Neural cell (in vitro differentiated cells): ENCODE measurements around the gene COBL. TPM values are rescaled to one million over a fixed set of nuclear protein-coding genes. Genes with fewer than 3 reads are reported as not detected.

Source experiments
- H2AFZ ChIP-seq: fragments of 200-600, 300-800 bp; sonication (generic), shearing (Covaris generic); 2 replicates; pipeline ENCODE4 v1.6.0; 2014; ENCODE audit warnings: low read depth, mild to moderate bottlenecking, antibody characterized with exemption, low read length, moderate library complexity
- H3F3A ChIP-seq: fragments of 200-600 bp; shearing (Covaris generic); 2 replicates; pipeline ENCODE4 v1.6.1; 2016; ENCODE audit warnings: mild to moderate bottlenecking, moderate library complexity, mixed read lengths, antibody characterized with exemption, low read length; ENCODE audit not compliant: insufficient read depth, poor library complexity, severe bottlenecking
- H3K27ac ChIP-seq: fragments of 200-600, 300-800 bp; sonication (generic), shearing (Covaris generic); 2 replicates; pipeline ENCODE4 v1.5.1; 2014; ENCODE audit warnings: mild to moderate bottlenecking, low read length, moderate library complexity
- H3K27me3 ChIP-seq: fragments of 300-800, 200-600 bp; sonication (generic), shearing (Covaris generic); 2 replicates; pipeline ENCODE4 v1.6.0; 2014; ENCODE audit warnings: mild to moderate bottlenecking, low read depth, low read length, moderate library complexity; ENCODE audit not compliant: insufficient read depth
- H3K36me3 ChIP-seq: fragments of 300-800, 200-600 bp; sonication (generic), shearing (Covaris generic); 2 replicates; pipeline ENCODE4 v1.5.1; 2014; ENCODE audit warnings: mild to moderate bottlenecking, antibody characterized with exemption, low read length, moderate library complexity; ENCODE audit not compliant: insufficient read depth
- H3K4me2 ChIP-seq: fragments of 300-800, 200-600 bp; sonication (generic), shearing (Covaris generic); 2 replicates; pipeline ENCODE4 v1.6.0; 2014; ENCODE audit warnings: mild to moderate bottlenecking, low read length
- H3K4me3 ChIP-seq: fragments of 300-800, 200-600 bp; sonication (generic), shearing (Covaris generic); 2 replicates; pipeline ENCODE4 v1.5.1; 2014; ENCODE audit warnings: mild to moderate bottlenecking, low read length, moderate library complexity
- H3K79me2 ChIP-seq: fragments of 200-600 bp; shearing (Covaris generic); replicated peaks from 2 replicates; pipeline ENCODE4 v1.6.0; 2014; ENCODE audit warnings: mild to moderate bottlenecking, low read length, moderate library complexity; ENCODE audit not compliant: insufficient read depth
- H3K9ac ChIP-seq: fragments of 300-800, 200-600 bp; sonication (generic), shearing (Covaris generic); 2 replicates; pipeline ENCODE4 v1.6.1; 2016; ENCODE audit warnings: mild to moderate bottlenecking, low read length, mixed read lengths
- H3K9me2 ChIP-seq: fragments of 200-600 bp; shearing (Covaris generic); 2 replicates; pipeline ENCODE4 v1.6.1; 2016; ENCODE audit warnings: mild to moderate bottlenecking, low read length, mixed read lengths; ENCODE audit not compliant: insufficient read depth
- H3K9me3 ChIP-seq: fragments of 200-600, 300-800 bp; sonication (generic), shearing (Covaris generic); 2 replicates; pipeline ENCODE4 v1.6.1; 2016; ENCODE audit warnings: mild to moderate bottlenecking, mixed run types, low read length, moderate library complexity, mixed read lengths
- H4K20me1 ChIP-seq: fragments of 200-600 bp; shearing (Covaris generic); 2 replicates; pipeline ENCODE4 v1.6.1; 2016; ENCODE audit warnings: mild to moderate bottlenecking, mixed run types; ENCODE audit not compliant: insufficient read depth
- CTCF ChIP-seq: fragments of 450-650 bp; IDR thresholded peaks from 2 replicates; pipeline ENCODE4 v1.5.1; 2014; ENCODE audit warnings: antibody characterized with exemption, mild to moderate bottlenecking, moderate library complexity; ENCODE audit not compliant: poor library complexity, severe bottlenecking
- EP300 ChIP-seq: fragments of 450-650 bp; conservative IDR thresholded peaks from 2 replicates; pipeline ENCODE4 v1.6.1; 2014; ENCODE audit warnings: antibody characterized with exemption, mild to moderate bottlenecking, moderate library complexity; ENCODE audit not compliant: poor library complexity, severe bottlenecking
- EZH2 ChIP-seq: fragments of 200-600, 300-800 bp; shearing (Covaris generic), sonication (generic); IDR thresholded peaks from 2 replicates; pipeline ENCODE4 v1.6.1; 2014; ENCODE audit warnings: antibody characterized with exemption, low read length, borderline replicate concordance, mild to moderate bottlenecking; ENCODE audit not compliant: insufficient read depth, poor library complexity, severe bottlenecking
- MXI1 ChIP-seq: fragments of 450-650 bp; conservative IDR thresholded peaks from 2 replicates; pipeline ENCODE4 v1.6.1; 2014; ENCODE audit warnings: antibody characterized with exemption, mild to moderate bottlenecking; ENCODE audit not compliant: poor library complexity, severe bottlenecking
- POLR2AphosphoS5 ChIP-seq: IDR thresholded peaks from 2 replicates; pipeline ENCODE4 v1.6.1; 2012
- RAD21 ChIP-seq: fragments of 450-650 bp; conservative IDR thresholded peaks from 2 replicates; pipeline ENCODE4 v1.6.1; 2014; ENCODE audit warnings: antibody characterized with exemption, mild to moderate bottlenecking, moderate library complexity
- REST ChIP-seq: IDR thresholded peaks from 2 replicates; pipeline ENCODE4 v1.6.1; 2012; ENCODE audit warnings: borderline replicate concordance
- SMC3 ChIP-seq: fragments of 450-650 bp; conservative IDR thresholded peaks from 2 replicates; pipeline ENCODE4 v1.6.1; 2014; ENCODE audit warnings: antibody characterized with exemption, mild to moderate bottlenecking, moderate library complexity; ENCODE audit not compliant: poor library complexity
- TAF1 ChIP-seq: IDR thresholded peaks from 2 replicates; pipeline ENCODE4 v1.6.1; 2012; ENCODE audit warnings: low read depth
- polyA plus RNA-seq: library from polyadenylated mRNA; depleted of rRNA; stranded (reverse); fragments of >200 nt; gene quantifications from 2 replicates; pipeline ENCODE4 v1.2.3, GENCODE V29; 2014

COBL gene
- polyA plus RNA-seq, 1 donor from 2014 or later, result 0.12 TPM

GRCh38 chr7:51255036-51255435, 61.6 kb downstream of the COBL start:
- Histone ChIP-seq H3K27me3 (no peaks in the 10 kb centered on the region), H3K9ac (no peak overlapping the region)
- TF ChIP-seq EP300, result no peak

GRCh38 chr7:51253157-51253556, 63.5 kb downstream of the COBL start:
- H3K4me2 ChIP-seq, result no peak overlapping the region
- TF ChIP-seq EZH2 (no peak), RAD21 (no peak), MXI1 (no peak)
- H4K20me1 ChIP-seq, result no peaks in the 10 kb centered on the region
- no peak overlapping the region for H3K4me3 ChIP-seq
- no peaks in the 10 kb centered on the region for H3F3A ChIP-seq
- no peaks in the 10 kb centered on the region for H3K27me3 ChIP-seq
- no peak overlapping the region for H3K27ac ChIP-seq
- no peaks in the 10 kb centered on the region for H3K9me3 ChIP-seq
- no peaks in the 10 kb centered on the region for H3K9me2 ChIP-seq
- no peak overlapping the region for H3K9ac ChIP-seq
- H3K36me3 ChIP-seq, result no peaks in the 10 kb centered on the region
- H3K79me2 ChIP-seq, result no peaks in the 10 kb centered on the region
- no peak overlapping the region for H2AFZ ChIP-seq

More at GRCh38 chr7:51255036-51255435, 61.6 kb downstream of the COBL start:
- Histone ChIP-seq H3K79me2 (no peaks in the 10 kb centered on the region), H3F3A (no peaks in the 10 kb centered on the region), H3K27ac (no peak overlapping the region), H3K4me3 (no peak overlapping the region), H3K9me3 (no peaks in the 10 kb centered on the region), H3K4me2 (no peak overlapping the region), H3K9me2 (no peaks in the 10 kb centered on the region), H2AFZ (no peak overlapping the region), H4K20me1 (no peaks in the 10 kb centered on the region), H3K36me3 (no peaks in the 10 kb centered on the region)

GRCh38 chr7:51251290-51251689, 65.3 kb downstream of the COBL start:
- H4K20me1 ChIP-seq, result no peaks in the 10 kb centered on the region
- H3K9ac ChIP-seq, result no peak overlapping the region
- H3K4me2 ChIP-seq, result no peak overlapping the region
- H2AFZ ChIP-seq, result no peak overlapping the region
- no peak overlapping the region for H3K4me3 ChIP-seq
- TF ChIP-seq SMC3, result no peak
- no peak for TF ChIP-seq EZH2
- no peak for TF ChIP-seq REST
- TF ChIP-seq POLR2AphosphoS5, result no peak
- no peak for TF ChIP-seq RAD21
- TF ChIP-seq MXI1, result no peak
- no peak for TF ChIP-seq CTCF
- TF ChIP-seq EP300, result no peak
- no peak for TF ChIP-seq TAF1
- no peaks in the 10 kb centered on the region for H3K9me3 ChIP-seq
- no peak overlapping the region for H3K27ac ChIP-seq
- no peaks in the 10 kb centered on the region for H3K27me3 ChIP-seq
- no peaks in the 10 kb centered on the region for H3F3A ChIP-seq
- no peaks in the 10 kb centered on the region for H3K9me2 ChIP-seq
- no peaks in the 10 kb centered on the region for H3K79me2 ChIP-seq
- no peaks in the 10 kb centered on the region for H3K36me3 ChIP-seq
